GM12878 (cell line): ENCODE data around the gene MOGAT2.

Experiments used
- IRF3 ChIP-seq: fragments of 450-650 bp; IDR thresholded peaks from 2 replicates; pipeline ENCODE4 v1.6.1; 2014; ENCODE audit warnings: mild to moderate bottlenecking
- NFYB ChIP-seq: IDR thresholded peaks from 2 replicates; pipeline ENCODE4 v1.6.1; 2011; ENCODE audit warnings: low read depth, mild to moderate bottlenecking, low read length, improper control_type of control experiment, moderate library complexity; ENCODE audit not compliant: insufficient read depth
- POLR2A ChIP-seq: IDR thresholded peaks from 2 replicates; pipeline ENCODE4 v1.6.1; 2011; ENCODE audit warnings: low read depth, mild to moderate bottlenecking, low read length

GRCh38 chr11:75777461-75778110 is 59.9 kb downstream of the MOGAT2 start:
- TF ChIP-seq NFYB (no peak), POLR2A (no peak), IRF3 (no peak)
